Testis (tissue), 2 donors: Measurements from ENCODE around the gene CLEC5A.

ENCODE experiments used
- CTCF ChIP-seq, 3 experiments: fragments of 450-650 bp in 2 of 3; fragments of 200-600 bp in 1 of 3; sonication (generic) in 1 of 3; IDR thresholded peaks; one replicate each; pipeline ENCODE4 v1.5.1; 2016 to 2019; ENCODE audit warnings: antibody characterized with exemption in 3 of 3, mild to moderate bottlenecking in 2 of 3, moderate library complexity in 1 of 3
- POLR2A ChIP-seq: fragments of 450-650 bp; IDR thresholded peaks from one replicate; pipeline ENCODE4 v1.6.1; 2017; ENCODE audit warnings: antibody characterized with exemption, mild to moderate bottlenecking, moderate library complexity

- TF ChIP-seq POLR2A = no peak
- no peak for TF ChIP-seq CTCF (IDR thresholded peaks at IDR 0.05)
Observed at GRCh38 chr7:141979568-141979967, 32.8 kb upstream of the CLEC5A start.
